NCI-H128 (cell line): ENCODE data around the gene SLC39A13.

Experiments used
- DNase-seq: peaks from one replicate; lab custom pipeline; 2025; ENCODE audit not compliant: unreplicated experiment; lab: John Stamatoyannopoulos, UW

SLC39A13 gene

DNA sequence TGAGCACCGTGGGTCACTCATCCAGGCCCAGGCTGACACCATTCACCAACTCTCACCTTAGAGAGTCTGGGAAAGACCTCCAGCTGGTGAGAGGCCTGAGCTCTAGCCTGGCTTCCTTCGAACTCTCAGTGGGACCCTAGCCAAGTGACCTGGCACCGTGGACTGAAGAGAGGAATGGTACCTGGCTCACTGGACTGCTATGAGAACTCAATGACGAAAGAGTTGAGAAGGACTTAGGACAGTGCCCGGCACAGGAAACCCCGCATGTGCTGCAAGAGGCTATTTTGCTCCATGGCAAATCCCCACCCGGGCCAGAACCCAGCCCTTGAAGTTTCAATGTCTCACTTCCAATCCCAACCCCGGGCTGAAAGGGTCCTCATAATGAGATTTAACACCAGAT lies 41.2 kb downstream of the SLC39A13 start:
- no peak for DNase-seq

DNA sequence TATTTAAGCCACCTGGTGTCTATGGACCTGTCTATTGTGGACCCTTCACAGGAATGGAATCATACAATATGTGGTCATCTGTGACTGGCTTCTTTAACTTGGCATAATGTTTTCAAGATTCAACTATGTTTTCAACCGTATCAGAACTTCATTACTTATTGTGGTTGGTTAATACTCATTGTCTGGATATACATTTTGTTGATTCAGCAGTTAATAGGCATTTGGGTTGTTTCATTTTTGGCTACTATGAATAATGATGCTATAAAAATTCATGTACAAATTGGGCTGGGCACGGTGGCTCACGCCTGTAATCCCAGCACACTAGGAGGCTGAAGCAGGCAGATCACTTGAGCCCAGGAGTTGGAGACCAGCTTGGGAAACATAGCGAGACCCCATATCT lies 43.0 kb downstream of the SLC39A13 start:
- no peak for DNase-seq

DNA sequence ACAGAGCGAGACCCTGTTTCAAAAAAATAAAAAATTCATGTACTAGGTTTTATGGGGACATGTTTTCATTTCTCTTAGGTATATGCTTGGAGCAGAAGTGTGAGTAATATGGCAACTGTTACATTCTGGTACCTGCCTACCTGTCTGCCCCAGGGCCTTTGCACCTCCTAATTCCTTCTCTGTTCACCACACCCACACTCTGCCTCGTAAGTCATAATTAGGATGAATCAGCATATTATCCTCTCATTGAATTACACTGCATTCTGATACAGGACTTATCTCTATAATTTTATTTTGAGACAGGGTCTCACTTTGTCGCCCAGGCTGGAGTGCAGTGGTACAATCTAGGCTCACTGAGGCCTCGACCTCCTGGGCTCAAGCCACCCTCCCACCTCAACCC lies 43.6 kb downstream of the SLC39A13 start:
- no peak for DNase-seq

DNA sequence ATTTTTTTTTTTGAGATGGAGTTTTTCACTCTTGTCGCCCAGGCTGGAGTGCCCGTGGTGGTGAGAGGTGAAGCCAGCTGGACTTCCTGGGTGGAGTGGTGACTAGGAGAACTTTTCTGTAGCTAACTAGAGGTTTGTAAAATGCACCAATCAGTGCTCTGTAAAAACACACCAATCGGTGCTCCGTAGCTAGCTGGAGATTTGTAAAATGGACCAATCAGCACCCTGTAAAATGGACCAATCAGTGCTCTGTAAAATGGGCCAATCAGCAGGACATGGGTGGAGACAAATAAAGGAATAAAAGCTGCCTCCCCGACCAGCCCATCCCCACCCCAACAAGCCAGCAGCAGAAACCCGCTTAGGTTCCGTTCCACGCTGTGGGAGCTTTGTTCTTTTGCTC lies 45.0 kb downstream of the SLC39A13 start:
- no peak for DNase-seq

GRCh38 chr11:47454258-47454671 lies 45.9 kb downstream of the SLC39A13 start:
- peak; percentile 37 for DNase-seq

DNA sequence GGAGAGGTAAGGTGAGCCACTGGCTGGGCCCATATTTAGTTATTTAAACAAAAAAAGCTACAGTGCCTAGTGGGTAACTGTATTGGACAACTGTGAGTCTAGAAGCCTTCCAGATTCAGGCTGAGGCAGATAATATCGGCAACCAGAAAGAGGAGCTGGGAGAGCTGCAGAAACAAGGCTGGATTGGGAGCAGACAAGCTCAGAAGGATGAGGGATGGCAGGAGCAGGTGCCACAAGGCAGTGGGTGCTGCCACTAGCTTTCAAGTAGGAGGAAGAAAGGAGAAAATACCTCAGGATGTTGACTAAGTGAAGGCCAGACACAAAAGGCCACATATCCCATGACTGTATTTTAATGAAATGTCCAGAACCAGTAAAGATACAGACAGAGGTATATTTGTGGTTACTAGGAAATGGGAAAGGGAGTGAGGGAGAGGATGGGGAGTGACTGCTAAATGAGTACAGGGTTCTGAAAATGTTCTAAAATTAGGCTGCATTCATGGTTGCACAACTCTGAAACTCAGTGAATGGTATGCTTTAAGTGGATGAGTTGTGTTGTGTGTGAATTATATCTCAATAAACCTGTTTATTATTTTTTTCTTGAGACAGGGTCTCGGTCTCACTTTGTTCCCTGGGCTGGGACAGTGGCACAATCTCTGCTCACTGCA lies 52.3 kb downstream of the SLC39A13 start:
- no peak for DNase-seq

DNA sequence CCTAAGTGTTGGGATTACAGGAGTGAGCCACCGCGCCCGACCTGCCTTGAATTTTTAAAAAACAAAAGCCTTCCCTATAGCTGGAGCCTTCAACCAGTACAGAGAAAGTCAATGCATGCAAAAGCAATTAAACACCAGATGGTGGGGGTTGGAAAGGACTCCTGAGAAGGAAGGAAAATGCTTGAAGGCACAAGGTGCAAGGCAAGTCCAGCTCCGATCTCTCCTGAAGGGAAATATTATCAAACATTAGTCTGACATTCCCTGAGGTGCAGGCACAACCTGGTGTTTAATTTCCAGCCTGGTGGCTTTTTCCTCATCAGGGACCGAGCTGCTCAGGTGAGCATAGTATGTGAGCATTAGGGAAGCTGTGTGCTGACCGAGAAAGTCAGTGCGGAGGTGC lies 53.5 kb downstream of the SLC39A13 start:
- no peak for DNase-seq

GRCh38 chr11:47464483-47464882 lies 56.1 kb downstream of the SLC39A13 start:
- peak; percentile 82 for DNase-seq
